ENCODE data around the gene HTT. TPM values are rescaled to one million over a fixed set of nuclear protein-coding genes. Genes with fewer than 3 reads are reported as not detected.

Gene HTT
- polyA plus RNA-seq, 1 donor (not counting 4 experiments of a cell fraction or from before 2014, with no cell fraction given), result 16.2 TPM

DNA sequence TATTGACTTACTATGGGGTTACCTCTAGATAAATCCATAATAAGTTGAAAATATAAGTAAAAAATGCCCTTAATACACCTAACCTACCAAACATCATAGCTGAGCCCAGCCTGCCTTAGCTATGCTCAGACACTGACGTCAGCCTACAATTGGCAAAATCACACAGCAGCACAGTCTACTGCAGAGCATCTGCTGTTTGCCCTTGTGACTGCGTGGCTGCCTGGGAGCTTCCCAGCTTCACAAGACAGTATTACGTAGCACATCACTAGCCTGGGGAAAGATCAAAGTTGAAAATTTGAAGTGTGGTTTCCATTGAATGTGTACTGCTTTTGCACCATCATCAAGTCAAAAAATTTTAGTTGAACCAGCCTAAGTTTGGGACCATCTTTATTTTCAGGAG, 8.9 kb upstream of the HTT start:
- no peaks in the 10 kb centered on the region for H3K79me2 ChIP-seq (ENCODE audit: control insufficient read depth, insufficient read depth, low read length)
- dilution Hi-C loops (cut with MboI; ENCODE audit: extremely low pct_ligation_motif_present, low sequenced_read_pairs), result no loop called here
- H4K20me1 ChIP-seq (ENCODE audit: control insufficient read depth, extremely low read depth, insufficient read depth, low read length), result no peaks in the 10 kb centered on the region
- H3K27me3 ChIP-seq (ENCODE audit: control insufficient read depth, extremely low read depth, insufficient read depth, low read length), result no peaks in the 10 kb centered on the region
- H3K9me1 ChIP-seq (ENCODE audit: control insufficient read depth, extremely low read depth, insufficient read depth, low read length), result no peaks in the 10 kb centered on the region
- no peak overlapping the region for H3K9ac ChIP-seq (ENCODE audit: control insufficient read depth, extremely low read depth, insufficient read depth, low read length)
- no peak overlapping the region for H3K4me3 ChIP-seq (ENCODE audit: control insufficient read depth in 2 of 3, extremely low read depth in 1 of 3, insufficient read depth in 2 of 3, low read depth in 1 of 3, low read length in 3 of 3)
- H3K4me2 ChIP-seq (ENCODE audit: control insufficient read depth, extremely low read depth, insufficient read depth, low read depth, low read length), result no peak overlapping the region
- H3K36me3 ChIP-seq (ENCODE audit: control insufficient read depth in 2 of 2, extremely low read depth in 1 of 2, insufficient read depth in 2 of 2, low read length in 2 of 2), result no peaks in the 10 kb centered on the region
- no peak for TF ChIP-seq CTCF (optimal IDR thresholded peaks at IDR 0.05 in 1 of 3, IDR thresholded peaks at IDR 0.05 in 1 of 3, conservative IDR thresholded peaks at IDR 0.05 in 1 of 3; ENCODE audit: extremely low read depth in 1 of 3, insufficient read depth in 2 of 3, low read length in 3 of 3)
- no peak for TF ChIP-seq EZH2 (IDR thresholded peaks at IDR 0.05; ENCODE audit: low read length)
- FAIRE-seq (no peak), DNase-seq (ENCODE audit: low read depth, low spot score) (no peak)
- H3K27ac ChIP-seq (ENCODE audit: control insufficient read depth, insufficient read depth, low read length), result no peak overlapping the region
- H2AFZ ChIP-seq (ENCODE audit: control insufficient read depth, low read length), result no peak overlapping the region
- H3K9me3 ChIP-seq (ENCODE audit: control insufficient read depth, low read depth, low read length), result no peaks in the 10 kb centered on the region
- no peaks in the 10 kb centered on the region for H3K4me1 ChIP-seq (ENCODE audit: control insufficient read depth, extremely low read depth, insufficient read depth, low read length)

- Histone ChIP-seq H3K79me2 (ENCODE audit: control insufficient read depth, insufficient read depth, low read length) (no peaks in the 10 kb centered on the region), H3K9me3 (ENCODE audit: control insufficient read depth, low read depth, low read length) (no peaks in the 10 kb centered on the region), H3K4me2 (ENCODE audit: control insufficient read depth, extremely low read depth, insufficient read depth, low read depth, low read length) (no peak overlapping the region), H3K4me1 (ENCODE audit: control insufficient read depth, extremely low read depth, insufficient read depth, low read length) (no peaks in the 10 kb centered on the region), H3K9me1 (ENCODE audit: control insufficient read depth, extremely low read depth, insufficient read depth, low read length) (no peaks in the 10 kb centered on the region), H3K36me3 (ENCODE audit: control insufficient read depth in 2 of 2, extremely low read depth in 1 of 2, insufficient read depth in 2 of 2, low read length in 2 of 2) (no peaks in the 10 kb centered on the region), H2AFZ (ENCODE audit: control insufficient read depth, low read length) (no peak overlapping the region), H3K4me3 (ENCODE audit: control insufficient read depth in 2 of 3, extremely low read depth in 1 of 3, insufficient read depth in 2 of 3, low read depth in 1 of 3, low read length in 3 of 3) (no peak overlapping the region), H4K20me1 (ENCODE audit: control insufficient read depth, extremely low read depth, insufficient read depth, low read length) (no peaks in the 10 kb centered on the region), H3K27me3 (ENCODE audit: control insufficient read depth, extremely low read depth, insufficient read depth, low read length) (no peaks in the 10 kb centered on the region), H3K9ac (ENCODE audit: control insufficient read depth, extremely low read depth, insufficient read depth, low read length) (no peak overlapping the region), H3K27ac (ENCODE audit: control insufficient read depth, insufficient read depth, low read length) (no peak overlapping the region)
- TF ChIP-seq EZH2 (IDR thresholded peaks at IDR 0.05; ENCODE audit: low read length) (no peak), CTCF (optimal IDR thresholded peaks at IDR 0.05 in 1 of 3, IDR thresholded peaks at IDR 0.05 in 1 of 3, conservative IDR thresholded peaks at IDR 0.05 in 1 of 3; ENCODE audit: extremely low read depth in 1 of 3, insufficient read depth in 2 of 3, low read length in 3 of 3) (no peak)
- FAIRE-seq, result no peak
- no peak for DNase-seq (ENCODE audit: low read depth, low spot score)
- dilution Hi-C loops (cut with MboI; ENCODE audit: extremely low pct_ligation_motif_present, low sequenced_read_pairs), result no loop called here
Measured at GRCh38 chr4:3066836-3067400, 7.6 kb upstream of the HTT start.
